GM15510 (cell line): Measurements from ENCODE around the gene PLPP1.

ENCODE experiments used
- POLR2A ChIP-seq: IDR thresholded peaks from 3 replicates; pipeline ENCODE4 v1.6.1; 2011; ENCODE audit warnings: borderline replicate concordance; ENCODE audit not compliant: insufficient read length; ENCODE audit errors: extremely low read depth

Gene PLPP1

GRCh38 chr5:55554585-55555202 is 19.9 kb upstream of the PLPP1 start:
- TF ChIP-seq POLR2A, result no peak

GRCh38 chr5:55551904-55552303 is 17.1 kb upstream of the PLPP1 start:
- no peak for TF ChIP-seq POLR2A

GRCh38 chr5:55551358-55551757 is 16.6 kb upstream of the PLPP1 start:
- TF ChIP-seq POLR2A, result no peak

- no peak for TF ChIP-seq POLR2A
Measured at GRCh38 chr5:55547781-55548180, 13.0 kb upstream of the PLPP1 start.

GRCh38 chr5:55546947-55547346 is 12.2 kb upstream of the PLPP1 start:
- TF ChIP-seq POLR2A, result no peak

GRCh38 chr5:55544341-55544740 is 9.6 kb upstream of the PLPP1 start:
- TF ChIP-seq POLR2A, result no peak

- TF ChIP-seq POLR2A, result no peak
Measured at GRCh38 chr5:55541056-55541635, 6.4 kb upstream of the PLPP1 start.

GRCh38 chr5:55540525-55540924 is 5.8 kb upstream of the PLPP1 start:
- no peak for TF ChIP-seq POLR2A

- TF ChIP-seq POLR2A, result no peak
Measured at GRCh38 chr5:55540024-55540423, 5.3 kb upstream of the PLPP1 start.

- no peak for TF ChIP-seq POLR2A
Measured at GRCh38 chr5:55538661-55539060, 3.9 kb upstream of the PLPP1 start.

GRCh38 chr5:55535199-55535905 is 588 bp upstream of the PLPP1 start:
- TF ChIP-seq POLR2A, result peak; percentile 39

GRCh38 chr5:55533521-55534435 is 986 bp downstream of the PLPP1 start:
- no peak for TF ChIP-seq POLR2A

- TF ChIP-seq POLR2A, result no peak
Measured at GRCh38 chr5:55530669-55531068, 4.1 kb downstream of the PLPP1 start.

- TF ChIP-seq POLR2A, result no peak
Measured at GRCh38 chr5:55524816-55525215, 9.9 kb downstream of the PLPP1 start.

- no peak for TF ChIP-seq POLR2A
Measured at GRCh38 chr5:55523293-55523692, 11.5 kb downstream of the PLPP1 start.

GRCh38 chr5:55521881-55522280 is 12.9 kb downstream of the PLPP1 start:
- TF ChIP-seq POLR2A, result no peak
